Measurements from ENCODE around the gene C11orf98. TPM values are rescaled to one million over a fixed set of nuclear protein-coding genes. Genes with fewer than 3 reads are reported as not detected.
A peak's percentile ranks its signal among the peaks of the same experiment; 100 is the strongest.

The C11orf98 gene
- total RNA-seq, 1 experiment from 2014 or later: 115 TPM

- H3K4me1 Mint-ChIP-seq (ENCODE audit: low read depth, unreplicated experiment): peaks cover 5% of the 10 kb centered on the region
These were observed 19.4 kb downstream of the C11orf98 start for GRCh38 chr11:62645671-62645945.

GRCh38 chr11:62644220-62644619 is 20.8 kb downstream of the C11orf98 start:
- DNase-seq: no peak
- H3K4me3 ChIP-seq (ENCODE audit: low read depth, low read length): no peak overlapping the region
- intact Hi-C loops (cut with micrococcal nuclease; ENCODE audit: unreplicated experiment): no loop called here
- peaks cover 69% of the 10 kb centered on the region for H3K36me3 Mint-ChIP-seq (ENCODE audit: insufficient read depth, unreplicated experiment)
- ChIA-PET CTCF (no interaction called here), POLR2A (no interaction called here)
- peaks cover 7% of the 10 kb centered on the region for H3K4me1 Mint-ChIP-seq (ENCODE audit: low read depth, unreplicated experiment)
- H3K9me3 Mint-ChIP-seq (ENCODE audit: unreplicated experiment): no peaks in the 10 kb centered on the region
- BruUV-seq (replicated peaks): no TSS peak
- H3K36me3 ChIP-seq (ENCODE audit: control insufficient read depth, insufficient read depth, low read length): peaks cover 6% of the 10 kb centered on the region
- no peak overlapping the region for H3K27ac Mint-ChIP-seq (ENCODE audit: unreplicated experiment)
- peak overlapping the region; percentile 1 for H3K4me3 Mint-ChIP-seq (ENCODE audit: unreplicated experiment)
- H3K27me3 ChIP-seq (replicated peaks; ENCODE audit: control insufficient read depth, insufficient read depth, low read length): no peaks in the 10 kb centered on the region
- no peak for TF ChIP-seq CTCF (IDR thresholded peaks at IDR 0.05; ENCODE audit: insufficient read depth in 1 of 2, low read depth in 1 of 2, low read length in 1 of 2, severe bottlenecking in 1 of 2, unreplicated experiment in 1 of 2)
- no peaks in the 10 kb centered on the region for H3K27me3 Mint-ChIP-seq (ENCODE audit: insufficient read depth, unreplicated experiment)
- peaks cover 21% of the 10 kb centered on the region for H3K4me1 ChIP-seq
- H3K9me3 ChIP-seq: no peaks in the 10 kb centered on the region

More at GRCh38 chr11:62645671-62645945, 19.4 kb downstream of the C11orf98 start:
- Histone ChIP-seq H3K4me3 (ENCODE audit: low read depth, low read length) (peak overlapping the region; percentile 66), H3K9me3 (no peaks in the 10 kb centered on the region), H3K36me3 (ENCODE audit: control insufficient read depth, insufficient read depth, low read length) (peaks cover 5% of the 10 kb centered on the region), H3K27me3 (replicated peaks; ENCODE audit: control insufficient read depth, insufficient read depth, low read length) (no peaks in the 10 kb centered on the region), H3K4me1 (peaks cover 21% of the 10 kb centered on the region)
- ChIA-PET POLR2A (interaction anchor here (0.6 to 4.5 kb wide), 8 partner anchors 19 to 116 kb away, joined by 3 to 43 read pairs (median 6); partner anchors contain the start of genes C11orf98, CSKMT, LBHD1 and MTA2), CTCF (interaction anchor here (0.7 to 1.6 kb wide), 2 partner anchors 54 to 108 kb away, joined by 4 to 11 read pairs; partner anchors contain the start of genes TUT1 and ZBTB3)
- Mint-ChIP-seq H3K9me3 (ENCODE audit: unreplicated experiment) (no peaks in the 10 kb centered on the region), H3K36me3 (ENCODE audit: insufficient read depth, unreplicated experiment) (peaks cover 69% of the 10 kb centered on the region), H3K27me3 (ENCODE audit: insufficient read depth, unreplicated experiment) (no peaks in the 10 kb centered on the region), H3K4me3 (ENCODE audit: unreplicated experiment) (peak overlapping the region; percentile 91), H3K27ac (ENCODE audit: unreplicated experiment) (peak overlapping the region; percentile 91)
- no peak for DNase-seq
- intact Hi-C loops (cut with micrococcal nuclease; ENCODE audit: unreplicated experiment): loop anchor here (5.0 kb wide), 1 partner anchor 33 kb away; the partner anchor contains the start of genes EML3 and ROM1
- BruUV-seq (replicated peaks): no TSS peak
- TF ChIP-seq CTCF (IDR thresholded peaks at IDR 0.05; ENCODE audit: insufficient read depth in 1 of 2, low read depth in 1 of 2, low read length in 1 of 2, severe bottlenecking in 1 of 2, unreplicated experiment in 1 of 2): no peak

GRCh38 chr11:62632492-62632891 is 32.5 kb downstream of the C11orf98 start:
- Mint-ChIP-seq H3K27ac (ENCODE audit: unreplicated experiment) (no peak overlapping the region), H3K4me1 (ENCODE audit: low read depth, unreplicated experiment) (no peaks in the 10 kb centered on the region), H3K36me3 (ENCODE audit: insufficient read depth, unreplicated experiment) (peaks cover 96% of the 10 kb centered on the region), H3K4me3 (ENCODE audit: unreplicated experiment) (no peak overlapping the region), H3K27me3 (ENCODE audit: insufficient read depth, unreplicated experiment) (no peaks in the 10 kb centered on the region), H3K9me3 (ENCODE audit: unreplicated experiment) (no peaks in the 10 kb centered on the region)
- intact Hi-C loops (cut with micrococcal nuclease; ENCODE audit: unreplicated experiment): no loop called here
- no peaks in the 10 kb centered on the region for H3K9me3 ChIP-seq
- no peak for DNase-seq
- no peaks in the 10 kb centered on the region for H3K27me3 ChIP-seq (replicated peaks; ENCODE audit: control insufficient read depth, insufficient read depth, low read length)
- no TSS peak for BruUV-seq (replicated peaks)
- H3K4me1 ChIP-seq: no peaks in the 10 kb centered on the region
- peaks cover 22% of the 10 kb centered on the region for H3K36me3 ChIP-seq (ENCODE audit: control insufficient read depth, insufficient read depth, low read length)
- ChIA-PET CTCF (no interaction called here), POLR2A (no interaction called here)
- H3K4me3 ChIP-seq (ENCODE audit: low read depth, low read length): no peak overlapping the region
- no peak for TF ChIP-seq CTCF (IDR thresholded peaks at IDR 0.05; ENCODE audit: insufficient read depth in 1 of 2, low read depth in 1 of 2, low read length in 1 of 2, severe bottlenecking in 1 of 2, unreplicated experiment in 1 of 2)

All from Caco-2 (cell line).